HCT116 (cell line): ENCODE measurements around the gene RASL12. TPM values are rescaled to one million over a fixed set of nuclear protein-coding genes. Genes with fewer than 3 reads are reported as not detected.

ENCODE experiments used
- ATAC-seq: fragments of 200-7000 bp; cut with Tn5 transposase; 2 replicates; pipeline ENCODE4 v1.9.1; 2020; ENCODE audit warnings: mild to moderate bottlenecking, moderate library complexity
- BruUV-seq: library from RNA; stranded (reverse); fragments of 400-500 nt; replicated peaks from 2 replicates; lab custom pipeline; 2021; lab: Mats Ljungman, UMichigan
- CTCF ChIA-PET: fragments of 300-600 bp; sonication (Branson Sonifier 250); formaldehyde crosslinking; loops from one replicate; lab custom pipeline; 2021; ENCODE audit warnings: antibody characterized with exemption; lab: Charles Lee
- POLR2A ChIA-PET: fragments of 300-600, 350-600 bp; sonication (Branson Sonifier 250); formaldehyde crosslinking; loops from one replicate; lab custom pipeline; 2021; ENCODE audit warnings: antibody characterized with exemption; lab: Charles Lee
- RAD21 ChIA-PET, 2 experiments: fragments of 300-600 bp; sonication (Branson Sonifier 250); formaldehyde crosslinking; loops; one replicate each; lab custom pipeline; 2023; ENCODE audit warnings: low total read pairs in 2 of 2; ENCODE audit not compliant: uncharacterized antibody in 2 of 2, unreplicated experiment in 2 of 2, low non-redundant PET in 1 of 2; lab: Charles Lee
- DNase-seq: peaks from one replicate; pipeline ENCODE4 v3.0.0-alpha.2; 2010; ENCODE audit warnings: low read depth, low spot score
- H2AFZ ChIP-seq: fragments of 200-600 bp; shearing (Covaris generic), sonication (generic); 2 replicates; pipeline ENCODE4 v1.6.1; 2017; ENCODE audit warnings: low read depth, mixed run types, mixed read lengths, antibody characterized with exemption, low read length; ENCODE audit not compliant: poor library complexity, severe bottlenecking
- H3K27ac ChIP-seq: 2 replicates; pipeline ENCODE4 v1.5.1; 2012; ENCODE audit warnings: low read depth, low read length
- H3K27me3 ChIP-seq: fragments of 200-600 bp; sonication (generic); 2 replicates; pipeline ENCODE4 v1.6.1; 2016; ENCODE audit warnings: mixed run types, low read length, mixed read lengths; ENCODE audit not compliant: insufficient read depth
- H3K36me3 ChIP-seq, 2 experiments: fragments of 200-500 bp in 1 of 2; fragments of 200-600 bp in 1 of 2; sonication (Bioruptor generic) in 1 of 2; sonication (generic) in 1 of 2; 2 replicates each; pipeline versions ENCODE4 v1.5.1 to v1.6.1; 2014 to 2016; ENCODE audit warnings: low read length in 2 of 2, inconsistent platforms in 1 of 2, mixed read lengths in 1 of 2, mixed run types in 1 of 2; ENCODE audit not compliant: insufficient read depth in 2 of 2, control insufficient read depth in 1 of 2
- H3K4me1 ChIP-seq, 2 experiments: fragments of 200-600 bp in 1 of 2; sonication (generic) in 1 of 2; 2 replicates each; pipeline versions ENCODE4 v1.5.1 to v1.6.1; 2012 to 2017; ENCODE audit warnings: low read length in 2 of 2, inconsistent platforms in 1 of 2, mild to moderate bottlenecking in 1 of 2, mixed read lengths in 1 of 2, mixed run types in 1 of 2, moderate library complexity in 1 of 2; ENCODE audit not compliant: insufficient read depth in 2 of 2, control insufficient read depth in 1 of 2
- H3K4me2 ChIP-seq: fragments of 200-600 bp; sonication (generic); 2 replicates; pipeline ENCODE4 v1.6.1; 2017; ENCODE audit warnings: mixed run types, low read length, mixed read lengths
- H3K4me3 ChIP-seq, 2 experiments: fragments of 200-600 bp in 1 of 2; sonication (generic) in 1 of 2; replicated peaks in 1 of 2; 2 replicates each; pipeline ENCODE4 v1.5.1; 2011 to 2016; ENCODE audit warnings: low read length in 2 of 2, control low read depth in 1 of 2, low read depth in 1 of 2, mild to moderate bottlenecking in 1 of 2, mixed read lengths in 1 of 2, mixed run types in 1 of 2
- H3K79me2 ChIP-seq: fragments of 200-600 bp; sonication (generic); 2 replicates; pipeline ENCODE4 v1.6.1; 2017; ENCODE audit warnings: mild to moderate bottlenecking, mixed run types, low read length, moderate library complexity, mixed read lengths; ENCODE audit not compliant: insufficient read depth
- H3K9ac ChIP-seq: fragments of 200-600 bp; sonication (generic); 2 replicates; pipeline ENCODE4 v1.6.1; 2016; ENCODE audit warnings: low read length, mixed read lengths
- H3K9me2 ChIP-seq: fragments of 200-600 bp; sonication (generic), shearing (Covaris generic); 2 replicates; pipeline ENCODE4 v1.6.1; 2017; ENCODE audit warnings: mixed run types, mild to moderate bottlenecking, moderate library complexity; ENCODE audit not compliant: insufficient read depth
- H3K9me3 ChIP-seq, 2 experiments: fragments of 200-500 bp in 1 of 2; fragments of 200-600 bp in 1 of 2; sonication (Bioruptor generic) in 1 of 2; sonication (generic) in 1 of 2; 2 replicates each; pipeline ENCODE4 v1.6.1; 2014 to 2017; ENCODE audit warnings: low read length in 2 of 2, mixed read lengths in 2 of 2, inconsistent platforms in 1 of 2, low read depth in 1 of 2, mild to moderate bottlenecking in 1 of 2, mixed run types in 1 of 2, moderate library complexity in 1 of 2; ENCODE audit not compliant: control insufficient read depth in 1 of 2, insufficient read depth in 1 of 2
- H4K20me1 ChIP-seq: fragments of 200-600 bp; sonication (generic), shearing (Covaris generic); 2 replicates; pipeline ENCODE4 v1.6.1; 2017; ENCODE audit warnings: mixed run types, mild to moderate bottlenecking, moderate library complexity; ENCODE audit not compliant: insufficient read depth
- ATF3 ChIP-seq: IDR thresholded peaks from 2 replicates; pipeline ENCODE4 v1.6.1; 2012
- CBX3 ChIP-seq: IDR thresholded peaks from 2 replicates; pipeline ENCODE4 v1.6.1; 2012; ENCODE audit warnings: low read depth
- EZH2 ChIP-seq: fragments of 200-600 bp; sonication (generic); IDR thresholded peaks from 2 replicates; pipeline ENCODE4 v1.6.1; 2017; ENCODE audit warnings: antibody characterized with exemption, mixed run types
- EZH2phosphoT487 ChIP-seq: fragments of 200-600 bp; IDR thresholded peaks from 2 replicates; pipeline ENCODE4 v1.6.1; 2018; ENCODE audit warnings: antibody characterized with exemption, borderline replicate concordance
- JUND ChIP-seq: IDR thresholded peaks from 2 replicates; pipeline ENCODE4 v1.6.1; 2012
- RAD21 ChIP-seq: IDR thresholded peaks from 2 replicates; pipeline ENCODE4 v1.6.1; 2012; ENCODE audit warnings: low read depth, mild to moderate bottlenecking
- SP1 ChIP-seq: IDR thresholded peaks from 2 replicates; pipeline ENCODE4 v1.6.1; 2012; ENCODE audit warnings: low read depth
- SRF ChIP-seq: IDR thresholded peaks from 2 replicates; pipeline ENCODE4 v1.6.1; 2012; ENCODE audit warnings: low read depth
- TCF7L2 ChIP-seq: IDR thresholded peaks from 2 replicates; pipeline ENCODE4 v1.7.0; 2011; ENCODE audit warnings: borderline replicate concordance, inconsistent platforms; ENCODE audit not compliant: insufficient read depth, insufficient read length; ENCODE audit errors: extremely low read depth
- YY1 ChIP-seq: IDR thresholded peaks from 2 replicates; pipeline ENCODE4 v1.6.1; 2011; ENCODE audit warnings: low read length, low read depth, moderate library complexity, mild to moderate bottlenecking; ENCODE audit not compliant: insufficient replicate concordance; ENCODE audit errors: extremely low read depth
- ZFX ChIP-seq: fragments of 450-650 bp; IDR thresholded peaks from 2 replicates; pipeline ENCODE4 v1.6.1; 2017
- ZNF274 ChIP-seq: fragments of 200-500 bp; sonication (Bioruptor generic); IDR thresholded peaks from 2 replicates; pipeline ENCODE4 v1.6.1; 2014; ENCODE audit warnings: mild to moderate bottlenecking, low read depth, low read length, inconsistent platforms
- intact Hi-C: fragments of 100-400 bp; cut with micrococcal nuclease; formaldehyde crosslinking; loops from 2 replicates; pipeline ENCODE4 v1.10.0; 2022
- total RNA-seq: library from RNA; stranded (reverse); gene quantifications from one replicate; pipeline ENCODE4 v1.2.1, GENCODE V29; 2021; ENCODE audit not compliant: unreplicated experiment
- TF ChIP-seq, protein P1 (sequence below): IDR thresholded peaks from 2 replicates; pipeline ENCODE4 v1.6.1; 2012
- TF ChIP-seq, protein P2 (sequence below): IDR thresholded peaks from 2 replicates; pipeline ENCODE4 v1.6.1; 2011; ENCODE audit warnings: mild to moderate bottlenecking, low read length, moderate library complexity; ENCODE audit not compliant: insufficient replicate concordance; ENCODE audit errors: extremely low read depth

The RASL12 gene
- total RNA-seq, 1 experiment from 2014 or later: 0.25 TPM

DNA sequence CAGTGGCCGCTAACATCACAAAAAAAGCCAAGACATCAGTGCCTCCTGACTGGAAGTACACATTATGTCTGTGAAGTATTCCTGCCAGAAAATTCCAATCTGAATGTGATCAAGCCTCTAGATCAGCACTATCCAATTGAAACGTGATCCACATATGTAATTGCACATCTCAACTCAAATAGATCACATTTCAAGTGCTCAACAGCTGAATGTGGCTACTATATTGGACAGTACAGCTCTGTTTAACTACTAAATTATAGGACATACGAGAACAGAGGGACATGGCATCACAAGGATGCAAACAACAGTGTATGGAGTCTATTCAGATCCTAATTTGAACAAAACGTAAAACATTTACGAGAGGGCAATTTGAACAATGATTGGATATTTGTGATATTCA, 47.8 kb upstream of the RASL12 start:
- Histone ChIP-seq H3K9me2 (no peaks in the 10 kb centered on the region), H3K79me2 (no peaks in the 10 kb centered on the region), H3K4me3 (no peak overlapping the region), H3K27ac (no peak overlapping the region), H4K20me1 (0 out of 2 replicates have a peak, but pooled peaks cover 3% of the 10 kb centered on the region), H3K27me3 (no peaks in the 10 kb centered on the region), H3K4me1 (no peaks in the 10 kb centered on the region), H3K9ac (no peak overlapping the region), H2AFZ (no peak overlapping the region), H3K36me3 (peaks cover 25 to 26% of the 10 kb centered on the region in 2 experiments), H3K9me3 (no peaks in the 10 kb centered on the region), H3K4me2 (no peak overlapping the region)
- TF ChIP-seq ZFX: no peak
- no TSS peak for BruUV-seq
- CTCF ChIA-PET: interaction anchor here (1.0 kb wide), 1 partner anchor 14 kb away, joined by 3 read pairs; no protein-coding TSS in a partner anchor
- RAD21 ChIA-PET: no interaction called here
- DNase-seq (no peak), ATAC-seq (no peak)
- intact Hi-C loops: no loop called here
- POLR2A ChIA-PET: no interaction called here

DNA sequence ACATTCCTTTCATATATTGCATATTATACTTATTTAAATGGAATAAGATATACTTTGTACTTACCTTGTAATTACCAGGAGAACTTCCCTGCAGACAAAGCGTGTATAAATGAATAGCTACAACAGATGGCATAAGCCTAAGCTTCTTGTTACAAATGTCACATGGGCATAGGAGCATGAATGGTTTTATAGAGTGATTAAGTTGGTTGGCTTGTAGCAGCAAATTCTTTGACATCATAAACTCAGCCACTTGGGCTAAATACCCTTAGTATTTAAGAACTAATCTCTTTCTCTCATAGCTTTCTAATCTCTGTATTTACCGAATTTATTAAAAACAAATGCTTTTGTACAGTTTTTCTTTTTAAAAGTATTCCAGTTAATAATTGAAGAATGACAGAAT, 47.3 kb upstream of the RASL12 start, which contains the start of gene UBAP1L:
TSS of gene UBAP1L (minus strand) at position 115 of the 400 bp plus-strand sequence. CDS start 8,985 bp downstream, outside the sequence.
- Histone ChIP-seq H3K36me3 (peaks cover 25 to 26% of the 10 kb centered on the region in 2 experiments), H4K20me1 (0 out of 2 replicates have a peak, but pooled peaks cover 3% of the 10 kb centered on the region), H2AFZ (no peak within 1 kb of the TSS), H3K9me3 (no peaks in the 10 kb centered on the region), H3K9ac (no peak within 1 kb of the TSS), H3K27ac (no peak within 1 kb of the TSS), H3K4me2 (no peak within 1 kb of the TSS), H3K79me2 (no peaks in the 10 kb centered on the region), H3K4me1 (no peaks in the 10 kb centered on the region), H3K9me2 (no peaks in the 10 kb centered on the region), H3K4me3 (no peak within 1 kb of the TSS), H3K27me3 (no peaks in the 10 kb centered on the region)
- BruUV-seq: no TSS peak
- ATAC-seq: no peak
- no peak for DNase-seq
- CTCF ChIA-PET: interaction anchor here (1.0 kb wide), 1 partner anchor 14 kb away, joined by 3 read pairs; no protein-coding TSS in a partner anchor
- POLR2A ChIA-PET: no interaction called here
- intact Hi-C loops: no loop called here
- TF ChIP-seq YY1 (no peak), CBX3 (no peak), TCF7L2 (no peak), ZFX (no peak), ZNF274 (no peak), RAD21 (no peak), SP1 (no peak), EZH2 (no peak), ATF3 (no peak), EZH2phosphoT487 (no peak), SRF (no peak), JUND (no peak)
- TF ChIP-seq, protein P1, sequence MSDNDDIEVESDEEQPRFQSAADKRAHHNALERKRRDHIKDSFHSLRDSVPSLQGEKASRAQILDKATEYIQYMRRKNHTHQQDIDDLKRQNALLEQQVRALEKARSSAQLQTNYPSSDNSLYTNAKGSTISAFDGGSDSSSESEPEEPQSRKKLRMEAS: no peak
- TF ChIP-seq, protein P2, sequence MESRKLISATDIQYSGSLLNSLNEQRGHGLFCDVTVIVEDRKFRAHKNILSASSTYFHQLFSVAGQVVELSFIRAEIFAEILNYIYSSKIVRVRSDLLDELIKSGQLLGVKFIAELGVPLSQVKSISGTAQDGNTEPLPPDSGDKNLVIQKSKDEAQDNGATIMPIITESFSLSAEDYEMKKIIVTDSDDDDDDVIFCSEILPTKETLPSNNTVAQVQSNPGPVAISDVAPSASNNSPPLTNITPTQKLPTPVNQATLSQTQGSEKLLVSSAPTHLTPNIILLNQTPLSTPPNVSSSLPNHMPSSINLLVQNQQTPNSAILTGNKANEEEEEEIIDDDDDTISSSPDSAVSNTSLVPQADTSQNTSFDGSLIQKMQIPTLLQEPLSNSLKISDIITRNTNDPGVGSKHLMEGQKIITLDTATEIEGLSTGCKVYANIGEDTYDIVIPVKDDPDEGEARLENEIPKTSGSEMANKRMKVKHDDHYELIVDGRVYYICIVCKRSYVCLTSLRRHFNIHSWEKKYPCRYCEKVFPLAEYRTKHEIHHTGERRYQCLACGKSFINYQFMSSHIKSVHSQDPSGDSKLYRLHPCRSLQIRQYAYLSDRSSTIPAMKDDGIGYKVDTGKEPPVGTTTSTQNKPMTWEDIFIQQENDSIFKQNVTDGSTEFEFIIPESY: no peak
- RAD21 ChIA-PET: no interaction called here
